NT2/D1 (cell line): ENCODE measurements around the gene ELAPOR1.

Source experiments
- DNase-seq: peaks from one replicate; pipeline ENCODE4 v3.0.0-alpha.2; 2011; ENCODE audit warnings: low read depth, low spot score
- H3K27me3 ChIP-seq: 2 replicates; pipeline ENCODE4 v1.6.0; 2011; ENCODE audit warnings: mild to moderate bottlenecking; ENCODE audit not compliant: insufficient read length, insufficient read depth
- H3K36me3 ChIP-seq: 2 replicates; pipeline ENCODE4 v1.6.1; 2011; ENCODE audit warnings: mild to moderate bottlenecking, low read length, mixed read lengths; ENCODE audit not compliant: insufficient read depth, insufficient read length
- H3K4me1 ChIP-seq: 2 replicates; pipeline ENCODE4 v1.5.1; 2011; ENCODE audit not compliant: insufficient read depth, insufficient read length
- H3K4me3 ChIP-seq: 2 replicates; pipeline ENCODE4 v1.5.1; 2011; ENCODE audit warnings: low read depth; ENCODE audit not compliant: insufficient read length
- H3K9ac ChIP-seq: 2 replicates; pipeline ENCODE4 v1.6.0; 2011; ENCODE audit warnings: low read depth; ENCODE audit not compliant: insufficient read length
- H3K9me3 ChIP-seq: 2 replicates; pipeline ENCODE4 v1.5.1; 2011; ENCODE audit warnings: mild to moderate bottlenecking, low read length; ENCODE audit not compliant: insufficient read depth
- SUZ12 ChIP-seq: IDR thresholded peaks from 2 replicates; pipeline ENCODE4 v1.6.1; 2011; ENCODE audit not compliant: insufficient read length, insufficient read depth; ENCODE audit errors: extremely low read depth
- YY1 ChIP-seq: IDR thresholded peaks from 2 replicates; pipeline ENCODE4 v1.6.1; 2011; ENCODE audit not compliant: insufficient read length, insufficient read depth
- ZNF274 ChIP-seq: IDR thresholded peaks from 2 replicates; pipeline ENCODE4 v1.6.1; 2011; ENCODE audit warnings: mild to moderate bottlenecking, low read depth, low read length

The ELAPOR1 gene, protein sequence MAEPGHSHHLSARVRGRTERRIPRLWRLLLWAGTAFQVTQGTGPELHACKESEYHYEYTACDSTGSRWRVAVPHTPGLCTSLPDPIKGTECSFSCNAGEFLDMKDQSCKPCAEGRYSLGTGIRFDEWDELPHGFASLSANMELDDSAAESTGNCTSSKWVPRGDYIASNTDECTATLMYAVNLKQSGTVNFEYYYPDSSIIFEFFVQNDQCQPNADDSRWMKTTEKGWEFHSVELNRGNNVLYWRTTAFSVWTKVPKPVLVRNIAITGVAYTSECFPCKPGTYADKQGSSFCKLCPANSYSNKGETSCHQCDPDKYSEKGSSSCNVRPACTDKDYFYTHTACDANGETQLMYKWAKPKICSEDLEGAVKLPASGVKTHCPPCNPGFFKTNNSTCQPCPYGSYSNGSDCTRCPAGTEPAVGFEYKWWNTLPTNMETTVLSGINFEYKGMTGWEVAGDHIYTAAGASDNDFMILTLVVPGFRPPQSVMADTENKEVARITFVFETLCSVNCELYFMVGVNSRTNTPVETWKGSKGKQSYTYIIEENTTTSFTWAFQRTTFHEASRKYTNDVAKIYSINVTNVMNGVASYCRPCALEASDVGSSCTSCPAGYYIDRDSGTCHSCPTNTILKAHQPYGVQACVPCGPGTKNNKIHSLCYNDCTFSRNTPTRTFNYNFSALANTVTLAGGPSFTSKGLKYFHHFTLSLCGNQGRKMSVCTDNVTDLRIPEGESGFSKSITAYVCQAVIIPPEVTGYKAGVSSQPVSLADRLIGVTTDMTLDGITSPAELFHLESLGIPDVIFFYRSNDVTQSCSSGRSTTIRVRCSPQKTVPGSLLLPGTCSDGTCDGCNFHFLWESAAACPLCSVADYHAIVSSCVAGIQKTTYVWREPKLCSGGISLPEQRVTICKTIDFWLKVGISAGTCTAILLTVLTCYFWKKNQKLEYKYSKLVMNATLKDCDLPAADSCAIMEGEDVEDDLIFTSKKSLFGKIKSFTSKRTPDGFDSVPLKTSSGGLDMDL

GRCh38 chr1:109113590-109114341 is at the start of gene ELAPOR1:
Gene ELAPOR1, plus strand, starts transcription at chr1:109114115. Its CDS starts 69 bp downstream, at chr1:109114184.
- H3K4me1 ChIP-seq, result peaks cover 2% of the 10 kb centered on the region
- no peaks in the 10 kb centered on the region for H3K9me3 ChIP-seq
- H3K27me3 ChIP-seq, result peaks cover 67% of the 10 kb centered on the region
- H3K36me3 ChIP-seq, result no peaks in the 10 kb centered on the region
- no peak for DNase-seq
- peak within 1 kb of the TSS; percentile 68 for H3K9ac ChIP-seq
- peak; percentile 31 for TF ChIP-seq SUZ12
- no peak for TF ChIP-seq ZNF274
- peak within 1 kb of the TSS; percentile 41 for H3K4me3 ChIP-seq

- H3K27me3 ChIP-seq, result no peaks in the 10 kb centered on the region
- no peak overlapping the region for H3K4me3 ChIP-seq
- H3K9me3 ChIP-seq, result no peaks in the 10 kb centered on the region
- H3K9ac ChIP-seq, result no peak overlapping the region
- no peak for DNase-seq
- H3K36me3 ChIP-seq, result peaks cover 59% of the 10 kb centered on the region
- H3K4me1 ChIP-seq, result peaks cover 2% of the 10 kb centered on the region
- TF ChIP-seq SUZ12 (no peak), ZNF274 (no peak), YY1 (no peak)
Observed at GRCh38 chr1:109065137-109065536, 48.8 kb upstream of the ELAPOR1 start.

GRCh38 chr1:109067883-109068282 is 46.0 kb upstream of the ELAPOR1 start:
- Histone ChIP-seq H3K27me3 (no peaks in the 10 kb centered on the region), H3K36me3 (peaks cover 75% of the 10 kb centered on the region)
- TF ChIP-seq YY1, result no peak
- TF ChIP-seq ZNF274, result no peak
- no peak for TF ChIP-seq SUZ12

DNA sequence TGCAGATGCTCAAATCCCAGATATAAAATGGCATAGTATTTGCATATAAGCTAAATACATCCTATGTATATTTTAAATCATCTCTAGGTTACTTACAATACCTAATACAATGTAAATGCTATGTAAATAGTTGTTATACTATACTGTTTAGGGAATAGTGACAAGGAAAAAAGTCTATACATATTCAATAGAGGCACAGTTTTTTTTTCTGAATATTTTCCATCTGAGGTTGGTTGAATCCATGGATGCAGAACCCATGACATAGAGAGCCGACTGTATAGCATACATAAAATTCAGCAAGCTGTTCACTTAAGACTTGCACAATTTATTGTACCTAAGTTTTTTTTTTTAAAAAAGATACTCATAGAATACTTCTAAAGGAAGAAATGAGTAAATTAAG is 44.6 kb upstream of the ELAPOR1 start:
- H3K4me1 ChIP-seq, result peaks cover 2% of the 10 kb centered on the region
- no peak for TF ChIP-seq YY1
- H3K36me3 ChIP-seq, result peaks cover 78% of the 10 kb centered on the region
- DNase-seq, result no peak
- no peak overlapping the region for H3K4me3 ChIP-seq
- peaks cover 6% of the 10 kb centered on the region; the same call in 1 of the 2 replicates for H3K9me3 ChIP-seq
- no peak overlapping the region for H3K9ac ChIP-seq
- H3K27me3 ChIP-seq, result no peaks in the 10 kb centered on the region

More at GRCh38 chr1:109067883-109068282, 46.0 kb upstream of the ELAPOR1 start:
- Histone ChIP-seq H3K4me3 (no peak overlapping the region), H3K4me1 (peaks cover 2% of the 10 kb centered on the region), H3K9ac (no peak overlapping the region), H3K9me3 (no peaks in the 10 kb centered on the region; the same call in 1 of the 2 replicates)
- DNase-seq, result no peak

GRCh38 chr1:109075531-109076490 is 38.1 kb upstream of the ELAPOR1 start, which contains the start of gene TAF13:
Gene TAF13, minus strand, starts transcription at chr1:109076003. Its CDS starts 56 bp downstream, at chr1:109075947.
- TF ChIP-seq ZNF274 (no peak), YY1 (no peak), SUZ12 (no peak)
- no peaks in the 10 kb centered on the region for H3K4me1 ChIP-seq
- peak within 1 kb of the TSS; percentile 97 for H3K9ac ChIP-seq
- H3K27me3 ChIP-seq, result no peaks in the 10 kb centered on the region
- peaks cover 6% of the 10 kb centered on the region; the same call in 1 of the 2 replicates for H3K9me3 ChIP-seq
- H3K36me3 ChIP-seq, result peaks cover 29% of the 10 kb centered on the region
- H3K4me3 ChIP-seq, result peak within 1 kb of the TSS; percentile 90
- DNase-seq, result peak; percentile 94

DNA sequence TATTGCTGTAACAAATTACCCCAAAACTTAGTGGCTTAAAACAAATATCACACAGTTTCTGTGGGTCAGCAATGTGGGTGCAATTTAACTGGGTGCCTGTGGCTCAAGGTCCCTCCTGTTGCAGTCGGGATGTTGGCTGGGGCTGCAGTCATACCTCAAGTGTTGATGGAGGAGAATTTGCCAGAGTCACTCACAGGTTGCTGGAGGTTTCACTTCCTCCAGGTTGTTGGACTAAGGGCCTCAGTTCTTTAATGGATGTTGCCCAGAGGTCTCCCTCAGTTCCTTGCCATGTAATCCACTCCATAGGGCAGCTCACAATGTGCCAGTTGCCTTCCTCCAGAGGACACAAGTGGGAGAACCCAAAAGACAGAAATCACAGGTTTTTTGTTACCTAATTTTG is 35.6 kb upstream of the ELAPOR1 start:
- Histone ChIP-seq H3K4me1 (no peaks in the 10 kb centered on the region), H3K4me3 (no peak overlapping the region), H3K9me3 (peaks cover 6% of the 10 kb centered on the region; the same call in 1 of the 2 replicates), H3K36me3 (peaks cover 10% of the 10 kb centered on the region), H3K27me3 (no peaks in the 10 kb centered on the region), H3K9ac (no peak overlapping the region)
- no peak for DNase-seq
- TF ChIP-seq SUZ12 (no peak), YY1 (no peak), ZNF274 (no peak)
